Stimulated activated CD4-positive, alpha-beta T cell treated with anti-CD3 and anti-CD28 coated beads, Interleukin-1b, Interleukin-23, amount 100 ng/mL, for 48 hours (primary cell): ENCODE data around the gene ASAP2.
"Not testable (repeated sequence)": the region's sequence is repeated elsewhere in the genome, so short reads cannot be mapped to it uniquely, and the experiment has no call there.

Experiments
- DNase-seq: peaks from one replicate; pipeline ENCODE4 v3.0.0-alpha.2; 2020

ASAP2 gene

DNA sequence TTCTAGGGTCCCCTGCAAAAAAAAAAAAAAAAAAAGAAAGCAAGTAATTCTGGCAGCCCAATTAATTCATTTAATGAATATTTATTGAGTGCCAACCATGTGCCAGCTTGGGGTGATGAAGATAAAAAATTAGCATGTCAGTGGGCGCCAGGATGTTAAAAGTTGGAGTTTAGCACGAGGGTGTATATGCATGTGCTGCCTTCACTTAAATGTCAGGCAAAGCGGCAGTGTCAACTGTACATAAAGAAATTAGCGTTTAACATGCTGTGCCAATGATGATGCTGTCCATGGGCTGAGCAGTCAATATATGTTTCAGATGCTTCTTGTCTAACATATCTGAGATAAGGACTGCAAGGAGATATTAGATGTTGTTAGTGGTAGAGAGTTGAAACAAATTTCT, 49.5 kb downstream of the ASAP2 start:
- no peak for DNase-seq

DNA sequence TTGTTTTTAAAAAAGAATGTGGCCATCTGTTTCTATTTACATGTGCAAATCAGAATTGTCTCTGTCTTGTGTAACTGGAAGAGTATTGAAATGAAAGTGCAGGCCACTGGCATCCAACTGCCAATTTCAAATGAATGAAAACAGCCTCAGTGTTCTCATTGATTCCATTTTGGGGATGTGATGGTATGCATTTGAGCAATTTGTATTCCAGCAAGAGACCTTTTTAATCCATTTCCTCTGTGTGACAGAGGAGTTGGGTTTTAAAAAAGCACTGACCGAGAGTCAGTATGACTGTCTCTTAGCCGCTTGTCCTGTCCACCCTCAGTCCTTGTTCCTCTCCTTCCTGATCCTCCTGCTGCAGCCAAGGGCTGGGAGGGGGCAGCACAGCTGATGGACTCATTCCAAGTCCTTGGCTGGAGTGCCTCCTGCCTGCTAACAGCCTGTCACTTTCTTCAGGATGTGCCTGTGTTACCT, 50.0 kb downstream of the ASAP2 start:
- no peak for DNase-seq

DNA sequence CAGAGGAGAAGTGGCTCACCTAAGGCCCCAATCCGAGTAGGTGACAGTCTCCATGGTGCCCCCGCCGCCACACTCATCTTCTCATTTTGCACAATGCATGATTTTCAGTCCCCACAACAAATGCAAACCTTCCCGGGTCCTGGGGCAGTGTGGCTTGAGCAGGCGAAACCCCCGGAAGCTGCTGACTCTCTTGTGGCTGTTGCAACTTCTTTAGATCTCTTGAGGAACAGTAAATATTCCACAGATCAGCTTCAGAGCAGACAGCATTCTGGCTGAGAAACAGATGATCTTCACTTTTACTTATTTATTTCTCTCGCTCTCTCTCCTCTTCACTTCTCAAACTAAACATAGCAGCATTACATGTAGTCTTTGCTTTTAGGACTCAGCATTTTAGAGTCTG, 51.9 kb downstream of the ASAP2 start:
- no peak for DNase-seq

DNA sequence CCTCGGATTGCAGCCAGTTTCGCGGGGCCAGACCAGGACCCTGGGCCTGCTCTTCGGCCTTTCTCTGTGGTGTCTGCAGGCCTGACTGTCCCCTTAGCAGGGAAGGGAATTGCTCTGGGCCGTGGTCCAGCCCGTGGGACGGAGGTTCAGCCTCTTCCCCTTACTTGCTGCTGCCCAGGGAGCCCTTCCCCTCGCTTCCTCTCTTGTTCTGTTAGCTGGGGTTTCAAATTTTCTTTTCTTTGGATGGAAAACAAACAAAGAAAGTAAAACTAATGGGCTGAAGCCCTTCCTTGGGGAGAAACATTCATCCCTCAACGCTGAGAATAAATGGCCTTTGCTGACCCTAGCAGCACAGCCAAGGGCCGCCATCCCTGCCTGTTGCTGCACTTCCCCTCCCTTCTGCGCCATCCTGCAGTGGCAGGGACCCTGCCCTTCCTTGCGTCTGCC, 52.4 kb downstream of the ASAP2 start:
- no peak for DNase-seq

DNA sequence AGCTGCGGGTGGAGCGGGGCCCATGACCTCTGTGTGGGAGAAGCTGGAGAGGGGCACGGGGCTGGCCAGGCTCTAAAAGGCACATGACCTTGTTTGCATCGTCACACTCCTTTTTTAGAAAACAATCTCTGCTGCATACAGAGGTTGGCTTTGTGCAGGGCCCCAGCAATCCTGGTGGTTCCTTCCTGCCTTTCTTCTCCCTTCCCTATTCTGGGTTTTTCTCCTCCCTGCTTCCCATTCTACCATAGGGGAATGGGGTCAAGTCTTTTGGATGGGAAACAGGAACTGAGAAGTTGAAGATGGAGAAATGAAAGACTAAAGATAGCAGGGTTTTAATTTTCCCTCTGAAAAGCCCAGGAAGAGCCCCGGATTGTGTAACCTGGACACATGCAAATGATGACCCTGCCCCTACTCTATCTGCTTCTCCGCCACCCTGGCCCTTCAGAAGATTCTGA, 53.9 kb downstream of the ASAP2 start:
- no peak for DNase-seq

DNA sequence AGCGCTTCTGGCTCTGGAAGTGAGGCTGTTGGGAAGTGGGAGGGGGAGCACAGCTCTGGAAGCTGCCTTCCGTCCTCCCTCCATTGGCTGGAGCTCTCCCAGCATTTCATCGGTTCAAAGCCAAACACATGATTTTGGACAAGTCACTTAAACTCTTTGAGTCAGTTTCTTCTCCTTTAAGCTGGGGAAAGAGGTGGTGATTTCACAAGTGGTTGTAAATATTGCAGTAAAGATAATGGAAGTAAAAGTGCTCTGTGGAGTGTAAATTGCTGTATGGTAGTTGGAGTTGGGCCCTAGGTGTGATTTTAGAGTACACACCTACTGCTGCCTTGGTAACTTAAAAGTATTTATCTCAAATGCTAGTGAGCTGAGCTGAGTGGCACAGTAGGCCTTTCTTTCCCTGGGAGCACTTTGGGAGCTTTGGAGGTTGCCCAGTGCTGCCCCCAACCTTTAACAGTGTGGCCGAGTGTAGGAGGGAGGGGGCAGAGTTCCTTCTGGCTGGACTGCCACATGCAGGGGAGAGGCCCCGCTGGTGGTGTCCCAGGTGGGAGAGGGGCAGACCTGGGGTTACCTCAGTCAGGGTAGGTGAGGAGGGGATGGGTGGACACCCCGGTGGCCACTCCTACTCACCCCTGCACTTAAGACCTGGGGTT, 54.7 kb downstream of the ASAP2 start:
- no peak for DNase-seq

DNA sequence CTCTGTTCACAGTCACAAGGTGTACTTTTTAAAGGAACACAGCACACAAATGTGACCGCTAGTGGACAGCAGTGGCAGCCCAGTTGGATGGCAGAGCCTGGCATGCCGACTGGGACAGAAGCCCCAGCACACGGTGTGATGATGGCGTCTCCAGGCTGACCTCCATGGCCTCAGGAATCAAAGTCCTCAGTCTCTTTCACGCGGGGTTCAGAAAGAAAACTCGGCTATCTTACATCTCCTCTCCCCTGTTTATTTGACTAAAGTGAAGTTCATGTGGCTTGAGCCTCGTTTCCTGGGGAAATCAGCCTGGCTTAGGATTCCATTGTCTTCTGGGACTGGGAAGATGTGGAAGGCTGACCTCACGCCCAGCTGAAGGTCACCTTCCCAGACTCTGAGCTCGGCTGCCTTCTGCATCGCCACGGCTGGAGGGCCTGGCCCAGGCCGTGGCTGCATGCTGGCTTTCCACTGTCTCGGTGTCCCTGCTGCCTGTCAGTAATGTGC, 56.1 kb downstream of the ASAP2 start:
- no peak for DNase-seq

DNA sequence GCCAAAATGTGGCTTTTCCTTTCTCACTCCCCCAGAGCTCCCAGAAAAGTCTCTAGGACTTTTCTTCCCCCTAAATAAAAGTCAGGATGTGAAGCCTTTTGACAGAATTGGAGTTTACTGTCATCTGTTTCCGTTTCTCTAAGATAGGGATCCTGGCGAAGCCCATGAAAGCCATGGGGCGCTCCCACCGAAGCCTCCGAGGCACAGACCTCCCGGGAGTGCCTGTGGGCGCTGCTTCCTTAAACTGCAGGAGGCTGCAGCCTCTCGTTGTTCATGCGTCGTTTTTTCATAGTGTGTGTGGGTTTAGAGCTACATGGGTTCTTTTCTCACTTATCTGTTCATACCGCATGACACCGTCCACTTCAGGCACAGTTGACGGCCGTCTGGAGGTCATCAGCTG, 56.8 kb downstream of the ASAP2 start:
- no peak for DNase-seq

DNA sequence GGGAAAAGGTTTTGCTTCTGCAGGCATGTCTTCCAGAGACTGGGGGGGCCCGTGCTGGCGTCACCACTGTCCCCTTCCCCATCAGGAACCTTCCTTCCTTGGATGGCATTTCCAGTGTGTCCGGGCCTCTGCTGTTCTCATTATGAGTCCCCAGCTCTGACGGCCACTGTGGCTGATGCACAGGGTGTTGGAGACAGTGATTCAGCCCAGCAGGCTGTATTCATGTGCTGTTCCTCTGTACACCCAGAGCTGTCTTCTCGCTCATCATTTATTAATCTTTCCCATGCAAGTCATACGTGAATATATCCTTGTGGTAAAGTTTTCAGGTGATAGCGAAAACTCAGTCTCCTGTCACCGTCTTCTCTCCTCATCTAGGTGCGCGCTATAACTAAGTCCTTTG, 57.7 kb downstream of the ASAP2 start:
- no peak for DNase-seq

DNA sequence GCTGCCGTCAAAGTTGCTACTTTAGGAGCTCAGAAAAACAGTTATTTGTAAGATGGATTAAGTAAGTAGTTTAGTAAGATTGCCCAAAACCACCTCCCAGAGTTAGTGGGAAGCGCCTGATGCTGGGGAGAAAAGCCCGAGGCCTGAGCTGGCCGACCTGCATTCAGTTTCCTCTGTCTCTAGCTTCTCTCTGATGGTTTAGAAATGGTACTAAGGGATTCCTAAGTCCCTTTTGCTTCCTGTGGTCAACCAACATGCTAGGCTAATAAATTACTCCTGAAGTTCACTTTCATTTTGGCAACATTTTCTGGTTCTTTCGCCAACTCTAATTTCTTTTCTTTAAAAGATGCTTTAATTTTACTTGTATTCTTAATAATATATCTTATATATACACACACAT, 60.1 kb downstream of the ASAP2 start:
- DNase-seq: no peak

DNA sequence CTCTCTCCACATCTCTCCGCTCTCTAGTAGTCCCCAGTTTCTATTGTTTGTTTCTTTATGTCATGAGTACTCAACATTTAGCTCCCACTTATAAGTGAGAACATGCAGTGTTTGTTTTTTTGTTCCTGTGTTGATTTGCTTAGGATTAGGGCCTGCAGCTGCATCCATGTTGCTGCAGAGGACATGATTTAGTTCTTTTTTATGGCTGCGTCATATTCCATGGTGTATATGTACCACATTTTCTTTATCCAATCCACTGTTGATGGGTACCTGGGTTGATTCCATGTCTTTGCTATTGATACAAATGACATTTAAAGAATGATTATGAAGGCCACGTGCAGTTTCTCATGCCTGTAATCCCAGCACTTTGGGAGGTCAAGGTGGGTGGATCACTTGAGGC, 60.7 kb downstream of the ASAP2 start:
- not testable (repeated sequence) for DNase-seq

DNA sequence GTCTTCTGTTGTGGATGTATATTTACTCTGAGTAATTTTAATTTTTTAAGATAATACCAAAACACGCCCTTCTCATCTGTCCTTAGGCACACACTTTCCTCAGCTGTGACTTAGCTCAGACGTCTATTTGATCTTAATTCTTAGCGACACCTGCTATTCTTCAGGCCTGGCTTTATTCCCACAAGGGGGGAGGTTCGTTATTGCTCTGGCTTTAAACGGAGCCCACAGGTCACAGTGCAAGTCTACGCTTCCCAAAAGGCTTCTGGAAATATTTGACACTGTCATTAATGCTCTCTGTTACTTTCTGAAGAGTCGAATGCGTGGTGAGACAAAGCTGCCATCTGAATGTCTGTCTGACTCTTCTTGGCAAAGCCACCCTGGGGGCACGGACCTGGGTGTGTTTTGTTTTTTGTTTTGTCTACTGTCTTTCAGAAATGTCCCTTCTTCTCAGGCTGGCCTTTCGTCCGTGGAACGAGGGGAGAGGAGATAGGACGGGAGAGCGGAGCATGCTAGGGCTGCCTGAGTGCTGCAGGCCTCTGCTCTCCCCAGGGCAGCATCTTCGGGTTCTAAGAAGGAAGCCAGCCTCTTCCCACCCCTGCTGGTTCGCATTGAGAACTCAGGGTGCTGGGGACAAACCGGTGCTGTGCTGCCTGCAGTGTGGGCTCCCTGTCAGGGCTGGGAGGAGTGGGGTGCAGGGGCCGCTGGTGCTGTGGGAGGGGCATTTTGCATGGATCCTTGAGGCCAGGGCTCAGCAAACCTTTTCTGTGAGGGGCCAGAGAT, 61.9 kb downstream of the ASAP2 start:
- DNase-seq: no peak

DNA sequence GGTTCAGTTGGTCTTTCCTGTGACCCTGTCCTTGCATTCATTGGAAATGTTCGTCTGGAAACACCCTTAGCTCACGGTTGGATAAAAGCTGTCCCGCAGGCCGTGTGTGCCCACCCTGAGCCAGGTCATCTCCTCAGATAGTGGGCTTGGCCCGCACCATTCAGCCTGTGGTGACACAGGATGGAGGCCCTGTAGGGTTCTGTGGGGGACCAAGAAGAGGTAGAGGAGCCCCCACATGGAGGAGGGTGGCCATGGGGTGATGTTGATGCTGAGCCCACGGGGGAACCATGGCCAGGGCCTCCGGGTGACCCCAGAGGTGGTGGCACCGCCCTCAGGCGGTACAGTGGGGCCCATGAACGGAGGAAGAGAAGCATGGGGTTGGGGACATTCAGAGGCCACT, 62.7 kb downstream of the ASAP2 start:
- DNase-seq: no peak

DNA sequence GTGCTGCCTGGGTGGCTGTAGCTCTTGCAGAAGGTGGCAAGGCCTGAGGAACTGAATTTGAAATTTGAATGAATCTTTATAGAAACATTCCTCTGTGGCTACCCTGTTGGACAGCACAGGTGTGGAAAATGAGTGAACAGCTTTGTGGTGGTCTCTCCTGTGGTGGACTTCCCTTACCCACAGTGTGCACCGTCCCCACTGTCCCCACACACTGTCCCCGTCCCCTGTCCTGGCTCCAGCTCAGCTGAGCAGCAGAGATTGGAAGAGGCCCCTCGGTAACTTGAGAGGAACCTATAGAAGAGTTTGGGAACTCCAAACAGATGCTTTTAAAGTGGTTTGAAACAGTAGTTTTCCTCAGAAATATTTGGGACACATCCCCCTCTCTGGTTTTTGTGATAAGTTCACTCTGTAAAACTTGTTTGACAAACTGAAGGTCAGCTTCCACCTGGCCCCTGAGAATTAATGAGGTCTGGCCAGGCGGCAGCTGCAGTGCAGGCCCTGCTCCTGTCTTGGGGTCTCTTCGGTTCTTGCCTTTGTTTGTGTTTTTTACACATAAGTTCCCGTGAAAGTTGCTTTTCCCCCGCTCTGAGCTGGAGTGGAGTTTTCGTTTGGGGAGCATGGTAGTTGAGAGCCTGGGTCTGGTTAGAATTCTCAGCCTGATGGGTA, 63.2 kb downstream of the ASAP2 start:
- no peak for DNase-seq

DNA sequence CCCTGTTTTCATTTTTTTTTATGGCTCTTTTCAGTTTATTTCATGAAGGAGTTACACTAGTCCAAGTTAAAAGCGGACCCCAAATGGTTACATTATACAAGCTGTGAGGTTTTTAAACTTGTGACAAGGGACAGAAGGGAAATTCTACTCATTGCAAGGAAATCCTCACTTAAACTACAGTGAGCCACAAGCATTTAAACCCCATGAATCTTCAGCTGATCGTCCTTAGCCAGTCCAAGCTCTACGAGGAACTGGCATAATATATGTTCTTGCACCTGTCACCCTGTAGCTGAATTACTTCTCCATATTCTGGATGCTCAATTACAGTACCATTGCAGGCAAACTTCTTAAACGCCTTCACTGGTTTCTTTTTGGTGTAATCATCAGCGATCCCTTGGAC, 64.5 kb downstream of the ASAP2 start:
- no peak for DNase-seq

DNA sequence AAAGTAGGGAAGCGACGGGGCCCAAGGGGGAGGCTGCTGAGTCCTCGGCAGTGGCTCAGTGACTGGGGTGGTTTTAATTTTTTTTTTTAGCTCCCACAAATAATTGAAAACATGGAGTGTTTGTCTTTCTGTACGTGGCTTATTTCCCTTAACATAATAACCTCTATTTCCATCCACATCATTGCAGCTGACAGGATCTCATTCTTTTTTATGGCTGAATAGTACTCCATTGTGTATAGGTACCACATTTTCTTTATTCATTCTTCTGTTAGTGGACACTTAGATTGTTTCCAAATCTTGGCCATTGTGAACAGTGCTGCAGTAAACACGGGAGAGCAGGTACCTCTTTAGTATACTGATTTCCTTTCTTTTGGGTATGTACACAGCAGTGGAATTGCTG, 65.1 kb downstream of the ASAP2 start:
- DNase-seq: no peak

DNA sequence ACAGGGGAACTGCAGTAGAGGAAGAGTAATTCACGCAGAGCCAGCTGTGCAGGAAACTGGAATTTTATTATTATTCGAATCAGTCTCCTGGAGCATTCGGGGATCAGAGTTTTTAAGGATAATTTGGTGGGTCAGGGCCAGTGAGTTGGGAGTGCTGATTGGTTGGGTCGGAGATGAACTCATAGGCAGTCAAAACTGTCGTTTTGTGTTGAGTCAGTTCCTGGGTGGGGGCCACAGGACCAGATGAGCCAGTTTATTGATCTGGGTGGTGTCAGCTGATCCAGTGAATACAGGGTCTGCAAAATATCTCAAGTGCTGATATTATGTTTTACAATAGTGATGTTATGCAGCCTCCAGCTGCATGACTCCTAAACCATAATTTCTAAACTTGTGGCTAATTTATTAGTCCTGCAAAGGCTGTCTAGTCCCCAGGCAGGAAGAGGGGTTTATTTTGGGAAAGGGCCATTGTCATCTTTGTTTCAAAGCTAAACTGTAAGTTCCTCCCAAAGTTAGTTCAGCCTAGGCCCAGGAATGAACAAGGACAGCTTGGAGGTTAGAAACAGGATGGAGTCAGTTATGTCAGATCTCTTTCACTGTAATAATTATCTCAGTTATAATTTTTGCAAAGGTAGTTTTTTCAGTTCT, 67.0 kb downstream of the ASAP2 start:
- DNase-seq: no peak

DNA sequence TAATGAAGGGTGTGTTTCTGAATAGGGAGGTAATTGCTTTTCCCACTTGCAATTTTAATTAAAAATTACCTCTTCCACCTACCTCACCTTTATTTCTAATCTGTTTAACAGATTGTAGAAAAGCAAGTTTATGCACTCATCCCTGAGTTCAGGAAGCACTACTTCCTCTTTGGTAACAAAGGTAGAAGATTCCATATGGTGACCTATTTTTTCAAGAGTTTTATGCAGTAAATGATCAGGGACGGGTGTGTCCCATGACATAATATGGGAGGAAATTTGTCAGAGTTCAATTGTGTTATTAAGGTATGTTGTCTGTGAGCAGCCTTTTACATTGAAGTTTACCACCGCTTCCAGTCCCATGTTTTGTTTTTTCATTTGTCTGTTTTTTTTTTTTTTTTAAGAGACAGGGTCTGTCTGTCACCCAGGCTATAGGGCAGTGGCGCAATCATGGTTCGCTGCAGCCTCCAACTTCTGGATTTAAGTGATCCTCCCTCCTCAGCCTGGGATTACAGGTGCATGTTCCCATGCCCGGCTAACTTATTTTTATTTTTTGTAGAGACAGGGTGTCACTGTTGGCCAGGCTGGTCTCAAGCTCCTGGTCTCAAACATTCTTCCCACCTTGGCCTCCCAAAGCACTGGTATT, 68.2 kb downstream of the ASAP2 start:
- no peak for DNase-seq

DNA sequence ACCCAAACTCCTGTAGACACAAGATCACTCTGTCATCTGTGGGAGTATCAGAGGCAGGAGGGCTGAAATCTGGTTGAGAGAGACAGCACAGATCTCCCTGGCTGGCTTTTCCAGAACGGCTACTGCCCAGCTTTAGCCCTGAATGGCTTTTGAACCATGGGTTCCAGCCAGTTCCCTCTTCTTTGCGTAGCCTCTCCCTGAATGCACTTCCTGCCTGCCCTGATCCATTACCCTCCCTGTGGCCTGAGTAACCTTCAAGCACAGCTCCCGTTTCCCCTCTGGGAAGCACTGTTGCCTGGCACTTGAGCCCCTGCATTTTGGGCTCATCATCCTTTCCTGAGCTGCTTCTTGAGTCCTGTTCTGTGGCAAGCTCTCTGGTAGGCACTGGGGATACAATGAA, 68.8 kb downstream of the ASAP2 start:
- DNase-seq: no peak

DNA sequence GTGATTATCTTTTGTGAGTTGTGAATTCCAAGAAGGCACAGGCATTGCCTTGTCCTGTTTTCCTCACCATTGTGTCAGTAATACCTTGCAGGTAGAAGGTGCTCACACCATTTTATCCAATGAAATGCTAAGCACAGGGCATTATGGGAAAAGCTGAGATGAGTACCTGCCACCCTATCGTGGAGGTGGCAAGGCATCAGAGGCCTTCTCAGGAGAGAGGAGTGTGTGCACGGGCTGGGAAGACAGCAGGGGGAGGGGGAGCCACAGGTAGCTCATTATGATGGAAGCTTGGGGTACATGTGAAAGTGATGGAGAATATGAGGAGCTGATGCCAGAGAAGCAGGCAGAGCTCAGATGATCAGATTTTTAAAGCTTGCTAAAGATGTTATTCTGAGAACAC, 69.5 kb downstream of the ASAP2 start:
- DNase-seq: no peak

DNA sequence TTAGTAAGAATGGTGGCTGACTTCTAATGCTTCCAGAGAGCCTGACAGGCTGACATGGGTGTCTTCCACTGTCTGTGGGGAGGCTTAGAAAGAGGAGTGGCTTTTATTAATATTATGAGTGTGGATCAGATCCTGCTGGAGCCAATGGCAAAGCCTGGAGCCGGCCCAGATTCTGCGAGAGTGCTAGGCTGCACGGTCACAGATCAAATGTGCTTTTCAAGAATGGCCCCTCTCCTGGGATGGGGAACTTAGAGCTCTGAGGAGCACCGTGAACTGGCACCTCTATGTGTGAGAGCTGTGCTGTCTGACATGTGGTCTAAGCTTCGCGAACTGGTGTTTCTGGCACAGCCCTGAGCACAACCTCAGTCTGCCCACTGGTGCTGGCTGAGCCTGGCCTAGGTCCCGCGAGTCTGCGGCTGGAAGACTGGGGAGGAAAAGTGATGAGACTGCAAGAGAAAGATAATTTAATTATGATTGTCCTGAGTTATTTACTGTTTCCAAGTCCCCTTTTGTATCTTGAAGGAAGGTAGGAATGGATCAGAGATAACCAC, 70.4 kb downstream of the ASAP2 start:
- no peak for DNase-seq

DNA sequence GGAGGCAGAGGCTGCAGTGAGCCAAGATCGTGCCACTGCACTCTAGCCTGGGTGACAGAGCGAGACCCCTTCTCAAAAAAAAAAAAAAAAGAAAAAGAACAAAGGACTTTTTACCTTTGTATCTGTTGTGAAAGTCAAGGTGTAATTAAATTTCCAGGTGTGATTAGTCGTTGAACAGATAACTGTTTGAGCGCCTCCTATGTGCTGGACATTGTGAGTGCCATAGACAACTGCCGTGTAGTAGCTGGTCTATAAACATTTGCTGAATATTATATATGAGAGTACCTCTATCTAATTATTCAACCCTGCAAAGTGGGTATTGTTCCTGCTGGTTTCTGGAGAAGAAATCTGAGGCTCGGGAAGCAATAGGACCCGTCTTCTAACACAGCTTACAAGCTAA, 71.8 kb downstream of the ASAP2 start:
- no peak for DNase-seq
